ENCODE measurements around the gene PNKD.
A peak's percentile ranks its signal among the peaks of the same experiment; 100 is the strongest.
"Not testable (repeated sequence)": the region's sequence is repeated elsewhere in the genome, so short reads cannot be mapped to it uniquely, and the experiment has no call there.

Gene PNKD

DNA sequence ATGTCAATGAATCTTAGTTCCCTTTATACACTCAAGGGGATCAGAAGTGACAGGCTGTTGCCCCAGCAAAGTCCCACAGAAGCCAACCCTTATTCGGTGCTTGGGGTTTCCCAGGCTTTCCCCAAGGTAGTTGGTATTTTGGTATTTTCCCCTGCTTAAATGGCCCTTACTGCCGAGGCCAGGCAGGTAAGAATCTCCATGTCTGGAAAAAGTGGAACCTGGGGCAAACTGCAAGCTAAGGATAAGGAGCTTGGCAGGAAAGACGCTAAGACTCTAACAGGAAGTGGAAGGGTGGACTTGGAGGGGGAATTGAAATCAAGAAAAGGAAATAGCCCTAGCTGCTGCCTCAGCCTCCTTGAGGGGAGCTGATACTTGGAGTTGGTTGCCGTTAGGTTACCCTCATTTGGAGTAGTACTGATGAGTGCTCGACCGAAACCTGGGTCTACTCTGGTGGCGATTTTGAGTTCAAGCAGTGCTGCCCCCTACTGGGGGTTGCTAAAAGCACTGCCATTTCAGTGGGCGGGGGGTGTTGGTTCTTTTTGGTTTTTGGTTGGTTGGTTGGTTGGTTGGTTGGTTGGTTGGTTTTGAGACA lies 12.8 kb upstream of the PNKD start:
- peak; percentile 22 to 36 (median 30) for DNase-seq

DNA sequence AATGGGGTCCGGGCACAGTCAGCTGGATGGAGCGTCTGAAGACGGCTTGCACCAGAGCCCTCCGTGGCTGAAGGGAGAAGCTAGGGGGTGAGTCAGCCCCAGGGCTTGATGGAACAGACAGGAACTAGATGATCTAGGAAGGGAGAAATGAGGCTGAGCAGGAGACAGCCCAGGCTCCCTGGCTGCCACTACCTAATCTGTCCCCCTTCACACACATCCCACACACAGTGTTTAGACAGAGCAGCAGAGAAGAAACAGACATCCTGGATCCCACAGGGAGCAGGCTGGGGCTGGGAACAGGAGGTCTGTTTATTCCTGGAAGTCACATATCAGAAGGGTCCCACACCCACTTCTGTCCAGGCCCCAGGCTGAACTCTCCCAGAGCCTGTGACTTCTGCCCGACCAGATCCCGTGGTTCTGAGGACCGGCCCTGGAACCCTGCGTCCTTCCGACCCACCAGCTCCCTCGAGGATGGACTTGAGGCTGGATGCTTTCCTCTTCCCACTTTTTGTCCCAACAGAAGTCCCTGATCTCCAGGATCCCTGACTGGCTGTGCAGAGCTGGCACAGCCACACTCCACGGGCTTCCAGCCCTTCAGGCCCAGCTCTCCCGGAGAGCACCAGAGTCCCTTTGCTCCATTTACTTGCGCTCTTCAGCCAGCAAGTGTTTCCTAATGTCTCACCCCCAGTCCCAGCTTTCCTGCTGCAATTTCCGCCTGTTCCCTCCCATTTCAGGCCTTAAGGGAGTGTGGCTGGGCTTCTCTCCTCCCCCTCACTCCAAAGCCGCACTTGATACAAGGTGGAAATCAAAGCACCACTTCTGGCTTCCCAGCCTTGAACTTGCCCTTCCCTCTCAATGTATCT lies 11.0 kb upstream of the PNKD start:
- no peak for DNase-seq

DNA sequence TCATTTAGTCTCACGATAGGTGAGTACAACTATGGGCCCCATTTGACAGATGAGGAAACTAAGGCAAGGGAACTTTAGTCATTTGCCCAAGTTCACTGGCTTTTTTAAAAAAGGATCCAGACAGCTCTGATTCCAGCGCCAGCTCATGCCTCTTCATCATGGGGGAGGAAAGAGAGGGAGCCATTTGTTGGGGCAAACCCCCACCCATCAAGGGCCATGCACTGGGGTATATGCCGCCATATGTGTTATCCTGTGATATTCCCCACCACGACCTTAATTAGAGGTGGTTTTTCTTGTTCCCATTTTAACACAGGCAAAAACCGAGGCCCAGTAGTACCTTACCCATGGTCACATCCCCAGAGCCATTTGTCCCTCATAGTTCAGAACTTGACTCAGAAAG lies 10.2 kb upstream of the PNKD start:
- no peak for DNase-seq

DNA sequence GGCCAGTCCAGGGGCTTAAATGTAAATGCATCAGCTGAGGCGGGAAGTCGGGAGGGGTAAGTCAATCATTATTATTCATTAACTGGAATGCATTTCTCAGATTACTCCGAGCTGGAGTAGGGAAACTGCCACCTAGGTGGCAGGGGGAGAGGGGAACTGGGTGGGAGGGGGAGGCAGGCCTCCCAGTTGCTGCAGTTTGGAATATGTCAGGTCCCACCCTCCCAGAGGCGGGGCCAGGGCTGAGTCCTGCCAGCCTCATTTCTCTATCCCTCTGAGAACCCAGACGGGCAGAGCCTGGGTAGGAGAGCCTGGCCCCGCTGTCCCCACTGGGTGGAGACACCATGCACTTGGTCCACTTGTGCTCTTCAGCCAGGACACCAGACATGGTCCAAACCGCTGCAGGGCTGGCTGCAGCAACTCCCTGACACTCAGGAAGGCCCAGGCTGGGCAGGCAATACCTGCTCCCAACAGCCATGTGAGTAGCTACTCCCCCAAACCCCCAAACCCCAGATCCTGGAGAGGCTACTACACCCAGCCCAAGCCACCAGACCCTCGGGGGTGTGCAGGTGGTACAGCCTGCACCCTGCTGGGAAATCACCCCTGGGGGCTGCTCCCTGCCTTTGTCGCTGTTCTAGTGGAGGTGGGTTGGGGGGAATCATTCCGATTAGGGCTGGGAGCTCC lies 9.4 kb upstream of the PNKD start, which contains the start of gene GPBAR1:
Gene GPBAR1, plus strand, starts transcription at position 274 of the 681 bp plus-strand sequence. CDS start 1,710 bp downstream, outside the sequence.
- no peak for DNase-seq

DNA sequence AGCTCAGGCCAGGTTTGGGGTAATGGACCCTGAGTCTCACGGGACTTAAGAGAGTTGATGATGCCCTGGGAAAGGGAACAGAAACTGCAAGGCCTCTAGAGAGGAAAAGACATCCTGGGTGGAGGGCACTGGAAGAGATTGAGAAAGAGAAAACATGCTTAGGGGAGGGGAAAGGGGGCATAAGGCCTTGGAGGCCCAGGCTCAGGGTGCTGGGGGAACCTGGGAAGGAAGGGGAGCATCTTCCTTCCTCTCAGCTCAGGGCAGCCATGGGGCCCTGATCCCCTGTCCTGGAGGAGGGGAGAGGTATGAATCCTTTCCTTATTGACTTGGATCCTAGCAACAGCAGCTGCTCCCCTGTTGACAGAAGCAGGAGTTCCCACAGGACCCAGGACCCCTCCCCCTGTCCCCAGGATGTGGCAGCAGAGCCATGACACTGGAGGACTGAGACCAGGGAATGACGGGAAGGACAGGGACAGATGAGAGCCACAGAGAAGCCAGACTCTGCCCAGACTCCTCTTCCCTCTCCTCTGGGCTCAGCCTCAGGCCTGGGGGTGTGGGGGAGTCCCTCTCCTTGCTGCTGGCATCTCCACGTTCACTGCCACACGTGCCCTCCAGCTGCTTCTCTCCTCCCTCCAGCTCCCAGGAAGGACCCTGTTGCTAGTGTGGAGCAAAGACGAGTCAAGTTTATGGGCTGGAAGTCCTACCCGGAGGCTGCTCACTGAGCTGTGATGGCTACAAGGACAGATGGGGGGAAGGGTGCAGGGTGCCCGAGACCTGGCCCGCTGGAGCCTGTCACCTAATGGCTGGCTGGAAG lies 8.7 kb upstream of the PNKD start:
- no peak for DNase-seq

DNA sequence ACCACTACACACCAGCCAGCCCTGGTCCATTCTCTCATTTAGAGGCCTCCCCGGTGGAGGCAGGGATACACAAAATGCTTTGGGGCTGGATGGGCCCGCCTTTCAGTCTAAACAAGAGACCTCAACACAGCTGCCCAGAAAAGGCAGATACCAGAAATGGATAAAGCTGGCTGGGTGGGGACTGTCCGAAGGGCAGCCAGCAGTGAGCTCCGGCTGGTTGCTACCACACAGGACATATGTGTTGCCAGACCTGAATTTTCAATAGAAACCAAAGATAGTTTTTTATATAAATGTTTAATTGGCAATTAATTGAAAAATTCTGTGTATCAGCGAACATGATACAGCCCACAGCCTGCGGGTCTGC lies 8.1 kb upstream of the PNKD start:
- DNase-seq, result no peak

DNA sequence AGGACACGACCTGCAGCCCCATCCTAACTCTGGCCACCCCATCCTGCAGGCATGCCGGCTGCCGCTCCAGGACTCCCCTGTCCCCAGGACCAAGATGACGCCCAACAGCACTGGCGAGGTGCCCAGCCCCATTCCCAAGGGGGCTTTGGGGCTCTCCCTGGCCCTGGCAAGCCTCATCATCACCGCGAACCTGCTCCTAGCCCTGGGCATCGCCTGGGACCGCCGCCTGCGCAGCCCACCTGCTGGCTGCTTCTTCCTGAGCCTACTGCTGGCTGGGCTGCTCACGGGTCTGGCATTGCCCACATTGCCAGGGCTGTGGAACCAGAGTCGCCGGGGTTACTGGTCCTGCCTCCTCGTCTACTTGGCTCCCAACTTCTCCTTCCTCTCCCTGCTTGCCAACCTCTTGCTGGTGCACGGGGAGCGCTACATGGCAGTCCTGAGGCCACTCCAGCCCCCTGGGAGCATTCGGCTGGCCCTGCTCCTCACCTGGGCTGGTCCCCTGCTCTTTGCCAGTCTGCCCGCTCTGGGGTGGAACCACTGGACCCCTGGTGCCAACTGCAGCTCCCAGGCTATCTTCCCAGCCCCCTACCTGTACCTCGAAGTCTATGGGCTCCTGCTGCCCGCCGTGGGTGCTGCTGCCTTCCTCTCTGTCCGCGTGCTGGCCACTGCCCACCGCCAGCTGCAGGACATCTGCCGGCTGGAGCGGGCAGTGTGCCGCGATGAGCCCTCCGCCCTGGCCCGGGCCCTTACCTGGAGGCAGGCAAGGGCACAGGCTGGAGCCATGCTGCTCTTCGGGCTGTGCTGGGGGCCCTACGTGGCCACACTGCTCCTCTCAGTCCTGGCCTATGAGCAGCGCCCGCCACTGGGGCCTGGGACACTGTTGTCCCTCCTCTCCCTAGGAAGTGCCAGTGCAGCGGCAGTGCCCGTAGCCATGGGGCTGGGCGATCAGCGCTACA lies 7.4 kb upstream of the PNKD start:
- no peak for DNase-seq

DNA sequence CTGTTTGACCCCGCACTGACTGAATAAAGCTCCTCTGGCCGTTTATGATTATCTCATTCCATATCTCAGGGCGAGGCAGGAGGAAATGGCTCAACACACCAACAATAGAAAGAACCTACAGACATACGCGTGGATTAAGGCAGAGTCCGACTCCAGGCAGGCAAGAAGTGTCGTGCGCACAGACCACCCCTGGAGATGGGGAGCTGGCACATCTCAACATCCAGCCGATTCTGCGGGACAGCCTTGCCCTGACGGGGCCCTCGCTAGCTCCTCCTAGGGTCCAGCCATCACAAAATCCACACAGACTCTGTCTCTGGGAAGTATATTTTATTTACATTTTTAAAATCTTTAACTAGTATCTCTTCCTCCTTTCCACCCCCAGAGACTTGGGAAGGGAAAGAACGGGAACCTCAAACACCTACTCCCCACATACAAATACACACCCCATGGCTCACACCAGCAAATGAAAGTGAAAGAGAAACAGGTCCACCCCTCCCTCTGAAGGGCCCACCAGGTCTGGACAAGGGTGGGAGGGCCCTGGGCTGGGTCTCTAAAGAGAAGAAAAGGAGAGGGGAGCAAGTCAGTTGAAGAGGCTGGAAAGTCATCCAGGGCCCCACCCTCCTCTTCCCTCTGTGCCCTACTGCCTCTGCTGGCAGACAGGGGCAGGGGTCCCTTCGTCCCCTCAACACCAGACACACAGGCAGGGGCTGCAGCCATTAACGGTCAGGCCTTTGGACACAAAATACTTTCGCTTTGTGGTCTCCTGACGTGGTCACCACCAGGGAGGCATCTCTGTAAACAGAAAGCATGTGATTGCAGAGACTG lies 6.3 kb upstream of the PNKD start:
- no peak for DNase-seq

DNA sequence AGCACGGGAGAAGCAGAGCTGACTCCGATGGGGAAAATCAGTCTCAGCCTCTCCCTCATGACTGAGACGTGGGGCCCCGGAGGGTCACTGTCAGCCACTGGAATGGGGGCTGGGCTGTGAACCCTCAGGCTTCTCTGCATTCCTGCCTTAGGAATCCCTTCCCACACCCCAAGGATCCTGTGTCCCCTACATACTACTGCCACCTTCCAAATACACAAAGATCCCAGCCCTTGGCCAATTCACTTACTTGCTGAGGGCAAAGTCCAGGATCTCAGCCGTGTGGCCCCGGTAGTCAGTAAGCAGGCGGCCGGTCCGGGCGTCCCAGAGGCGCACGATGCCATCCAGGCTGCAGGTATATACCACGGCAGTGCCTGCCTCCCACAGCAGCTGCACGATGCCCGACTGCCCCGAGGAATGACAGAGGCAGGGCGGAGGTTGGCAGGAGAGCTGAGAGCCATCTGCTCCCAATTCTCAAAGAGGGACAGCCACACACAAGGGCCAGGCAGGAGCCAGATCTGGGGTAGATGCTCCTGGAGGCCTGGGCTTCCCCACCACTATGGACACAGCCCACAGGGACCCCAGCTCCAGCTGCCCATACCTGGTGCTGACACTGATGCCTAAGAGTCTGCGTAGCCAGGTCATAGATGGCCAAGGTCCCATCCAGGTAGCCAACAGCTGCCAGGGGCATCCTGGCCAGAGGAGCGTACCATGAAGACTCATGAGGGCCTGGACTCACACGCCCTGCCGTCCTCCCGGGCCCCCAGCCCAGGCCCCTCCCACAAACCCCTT lies 5.4 kb upstream of the PNKD start:
- DNase-seq, result no peak

DNA sequence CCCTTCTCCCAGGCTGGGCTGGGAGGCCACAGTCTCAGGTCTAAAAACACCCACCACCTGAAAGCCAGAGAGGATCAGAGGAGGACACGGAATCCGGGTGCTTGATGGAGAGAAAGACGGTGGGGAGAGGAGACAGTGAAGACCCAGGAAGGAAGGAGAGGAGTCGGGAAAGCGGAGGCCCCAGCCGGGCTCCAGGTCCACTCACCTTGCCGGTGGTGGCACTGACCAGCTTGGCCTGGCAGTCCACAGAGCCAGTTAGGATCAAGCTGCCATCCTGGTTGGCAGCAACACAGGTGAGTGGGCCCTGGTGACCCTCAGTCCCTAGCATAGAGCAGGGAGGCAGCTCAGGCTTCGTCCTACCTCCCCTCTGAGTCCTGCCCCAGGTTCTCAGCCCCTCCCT lies 4.7 kb upstream of the PNKD start:
- DNase-seq, result no peak

DNA sequence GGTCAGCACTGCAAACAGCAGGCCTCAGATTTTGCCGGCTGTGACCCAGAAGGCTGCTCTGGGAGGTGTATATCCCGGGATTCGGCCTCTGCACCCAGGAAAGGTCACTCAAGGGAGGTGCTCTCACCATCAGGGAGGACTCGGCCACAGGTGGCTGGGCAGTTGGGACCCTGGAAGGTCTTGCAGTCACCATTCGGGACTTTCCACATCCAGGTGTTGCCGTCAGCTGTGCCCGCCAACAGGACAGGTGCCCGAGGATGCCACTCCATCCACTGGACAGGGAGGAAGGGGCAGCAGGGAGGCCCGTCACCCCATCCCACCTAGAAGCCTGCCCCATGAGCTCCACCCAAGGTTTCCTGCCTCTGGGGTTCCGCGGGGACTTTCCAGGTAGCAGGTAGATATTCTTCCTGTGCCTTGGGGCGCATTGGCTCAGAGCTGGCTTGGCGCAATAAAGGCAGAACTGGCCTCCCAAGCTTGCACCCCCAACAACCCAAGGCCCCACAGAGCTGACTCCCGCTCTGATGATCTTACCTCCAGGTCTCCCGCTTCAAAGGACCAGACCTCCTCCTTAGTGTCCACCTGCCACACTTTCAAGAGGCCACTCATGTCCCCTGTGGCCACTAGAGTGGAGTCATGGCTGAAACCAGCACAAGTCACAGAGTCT lies 3.9 kb upstream of the PNKD start:
- no peak for DNase-seq

DNA sequence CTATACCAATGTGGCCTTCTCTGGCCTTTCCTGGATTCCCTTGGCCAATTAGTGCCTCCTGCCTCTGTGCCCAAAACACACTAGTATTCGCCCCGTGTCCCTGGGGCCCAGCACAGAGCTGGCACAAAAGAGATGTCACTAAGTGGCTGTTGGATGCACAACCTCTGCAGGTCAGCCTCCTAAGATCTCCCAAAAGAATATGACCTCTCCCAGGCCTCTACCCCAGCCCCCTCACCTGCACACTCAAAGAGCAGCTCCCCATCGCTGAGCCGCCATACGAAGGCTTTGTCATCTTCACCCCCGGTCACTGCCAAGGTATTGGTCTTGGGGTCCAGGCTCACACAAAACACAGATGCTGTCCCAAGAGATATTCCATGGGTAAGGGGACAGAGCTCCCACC lies 3.1 kb upstream of the PNKD start:
- no peak for DNase-seq

DNA sequence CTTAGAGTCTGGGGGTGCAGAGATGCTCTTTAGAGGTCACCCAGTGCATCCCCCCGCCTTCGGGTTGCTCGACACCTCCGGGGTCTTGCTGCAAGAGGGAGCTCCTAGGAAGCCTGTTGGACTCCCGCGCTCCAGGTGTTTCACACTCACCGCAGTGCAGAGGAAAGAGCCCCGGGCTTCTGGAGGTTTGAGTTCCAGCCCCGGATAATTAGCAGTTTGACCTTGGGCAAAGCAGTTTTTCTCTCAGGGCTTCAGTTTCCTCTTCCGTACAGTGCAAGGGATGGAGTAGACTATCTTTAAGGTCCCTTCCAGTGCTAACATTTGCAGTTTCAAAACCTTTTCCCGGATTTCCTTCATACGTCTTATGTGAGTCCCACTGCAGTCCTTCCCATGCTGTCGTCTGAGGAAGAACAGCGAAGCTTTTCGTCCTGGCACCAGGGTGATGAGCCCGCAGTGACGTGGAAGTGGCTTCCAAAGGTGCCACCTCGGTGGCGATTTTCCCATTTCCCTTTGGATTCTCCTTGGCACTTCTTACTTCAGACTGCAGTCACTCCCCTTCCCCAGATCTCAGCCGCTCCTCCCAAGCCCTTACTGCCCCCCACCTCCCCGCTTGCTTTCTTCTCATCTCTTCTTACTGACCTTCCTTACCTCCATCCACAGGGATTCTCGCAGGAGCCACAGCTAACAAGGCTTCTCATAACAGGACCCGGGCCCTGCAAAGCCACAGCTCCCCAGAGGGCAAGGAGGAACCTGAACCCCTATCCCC lies 585 bp downstream of the PNKD start:
- no peak for DNase-seq

DNA sequence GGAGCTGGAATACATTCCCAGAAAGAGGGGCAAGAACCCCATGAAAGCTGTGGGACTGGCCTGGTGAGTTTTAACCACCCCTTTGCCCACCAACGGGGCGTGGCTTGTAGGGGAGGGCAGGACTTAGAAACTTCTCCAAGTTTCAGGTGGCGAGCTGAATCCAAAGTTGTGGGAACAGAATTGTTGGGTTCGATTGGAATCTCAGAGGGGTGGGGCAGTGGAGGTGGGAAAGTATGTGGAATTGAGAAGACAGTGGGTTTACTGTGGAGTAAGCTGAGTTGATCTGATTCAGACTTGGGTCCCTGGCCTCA lies 1.1 kb downstream of the PNKD start:
- DNase-seq, result no peak

DNA sequence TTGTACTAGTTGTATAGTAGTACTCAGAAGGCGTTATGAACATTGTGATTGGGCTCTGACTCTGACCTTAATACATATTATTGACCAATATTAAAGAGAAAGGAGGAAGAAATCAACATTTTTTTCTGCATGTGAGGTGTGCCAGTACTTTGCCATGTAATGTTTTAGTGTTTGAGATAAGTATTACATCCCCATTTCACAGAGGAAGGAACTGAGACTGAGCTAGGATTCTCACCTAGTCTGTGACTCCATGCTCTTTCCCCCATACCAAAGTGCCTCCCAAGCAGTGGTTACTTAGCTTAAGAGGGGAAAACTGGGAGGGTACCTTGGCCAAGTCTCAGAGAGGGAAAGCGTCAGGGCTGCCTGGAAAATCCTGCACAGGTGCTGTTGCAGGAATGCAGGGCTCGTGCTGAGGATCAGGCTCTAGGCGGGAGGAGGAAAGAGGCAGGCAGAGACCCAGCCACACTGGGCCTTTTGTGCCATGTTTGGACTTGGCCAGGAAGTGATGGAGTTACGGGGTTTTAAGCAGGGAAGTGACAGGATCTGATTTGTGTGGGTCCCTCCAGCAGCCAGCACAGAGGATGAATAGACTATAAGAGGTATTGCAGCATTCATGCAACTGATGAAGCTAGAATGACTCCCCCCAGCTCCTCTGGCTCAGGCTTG lies 1.7 kb downstream of the PNKD start:
- no peak for DNase-seq

DNA sequence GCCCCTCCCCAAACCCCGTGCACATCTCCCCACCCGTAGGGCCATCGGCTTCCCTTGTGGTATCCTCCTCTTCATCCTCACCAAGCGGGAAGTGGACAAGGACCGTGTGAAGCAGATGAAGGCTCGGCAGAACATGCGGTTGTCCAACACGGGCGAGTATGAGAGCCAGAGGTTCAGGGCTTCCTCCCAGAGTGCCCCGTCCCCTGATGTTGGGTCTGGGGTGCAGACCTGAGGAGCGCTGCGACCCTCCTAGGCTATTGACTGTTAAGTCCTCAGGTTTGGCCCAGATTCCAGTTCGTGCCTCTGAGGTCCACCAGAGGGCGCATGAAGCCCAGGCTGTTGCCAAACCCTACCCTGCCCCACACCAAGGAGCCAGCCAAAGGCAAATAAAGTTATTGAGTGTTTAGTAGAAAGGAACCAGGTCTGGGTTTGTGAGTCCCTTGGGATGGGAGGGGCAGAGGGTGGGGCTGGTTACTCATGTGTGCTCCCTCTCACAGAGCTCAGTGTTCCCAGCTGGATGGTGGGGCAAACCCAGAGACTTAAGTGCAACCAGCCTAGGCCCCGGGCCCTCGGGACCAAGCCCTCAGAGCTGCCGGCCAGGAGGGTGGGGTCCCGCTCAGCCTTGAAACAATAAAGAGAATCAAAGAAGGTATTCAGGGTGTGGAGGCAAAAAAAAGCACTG lies 2.4 kb downstream of the PNKD start:
- DNase-seq, result peak; percentile 40 to 66 (median 58)

DNA sequence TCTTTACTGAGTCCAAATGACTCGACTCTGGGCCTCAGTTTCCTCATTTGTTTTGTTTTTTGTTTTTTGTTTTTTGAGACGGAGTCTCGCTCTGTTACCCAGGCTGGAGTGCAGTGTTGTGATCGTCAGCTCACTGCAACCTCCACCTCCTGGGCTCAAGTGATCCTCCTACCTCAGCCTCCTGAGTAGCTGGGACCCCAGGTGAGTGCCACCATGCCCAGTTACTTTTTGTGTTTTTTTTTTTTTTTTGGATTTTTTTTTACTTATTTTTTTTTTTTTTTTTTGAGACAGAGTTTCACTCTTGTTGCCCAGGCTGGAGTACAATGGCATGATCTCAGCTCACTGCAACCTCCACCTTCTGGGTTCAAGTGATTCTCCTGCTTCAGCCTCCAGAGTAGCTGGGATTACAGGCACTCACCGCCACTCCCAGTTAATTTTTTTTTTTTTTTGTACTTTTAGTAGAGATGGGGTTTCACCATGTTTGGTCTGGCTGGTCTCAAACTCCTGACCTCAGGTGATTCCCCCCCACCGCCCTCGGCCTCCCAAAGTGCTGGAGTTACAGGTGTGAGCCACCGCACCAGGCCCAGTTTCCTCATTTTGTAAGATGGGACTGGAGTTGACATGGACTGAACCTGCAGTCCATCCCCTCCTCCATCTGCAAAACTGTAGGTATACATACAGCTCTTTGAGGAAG lies 3.0 kb downstream of the PNKD start:
- not testable (repeated sequence) for DNase-seq
